ENCODE results near the gene ASXL1.
A peak's percentile ranks its signal among the peaks of the same experiment; 100 is the strongest.

ASXL1 gene

GRCh38 chr20:32467506-32468312, 109.6 kb downstream of the ASXL1 start:
- no peak overlapping the region for H3K27ac ChIP-seq
- TF ChIP-seq CTCF (IDR thresholded peaks at IDR 0.05; ENCODE audit: low read depth, low read length, missing control alignments), result no peak

GRCh38 chr20:32468313-32468640, 110.1 kb downstream of the ASXL1 start:
- Histone ChIP-seq H3K27me3 (replicated peaks) (no peaks in the 10 kb centered on the region), H3K27ac (no peak overlapping the region), H3K4me3 (ENCODE audit: low read depth, low read length) (no peak overlapping the region), H3K36me3 (replicated peaks) (peaks cover 39% of the 10 kb centered on the region)
- in situ Hi-C loops (cut with HindIII; ENCODE audit: low pct_ligation_motif_present, low sequenced_read_pairs), result no loop called here
- no peak for TF ChIP-seq CTCF (IDR thresholded peaks at IDR 0.05; ENCODE audit: low read depth, low read length, missing control alignments)
- DNase-seq, result no peak

More at GRCh38 chr20:32467506-32468312, 109.6 kb downstream of the ASXL1 start:
- no peaks in the 10 kb centered on the region for H3K27me3 ChIP-seq (replicated peaks)
- no peak for DNase-seq
- in situ Hi-C loops (cut with HindIII; ENCODE audit: low pct_ligation_motif_present, low sequenced_read_pairs), result no loop called here
- no peak overlapping the region for H3K4me3 ChIP-seq (ENCODE audit: low read depth, low read length)
- H3K36me3 ChIP-seq (replicated peaks), result peaks cover 40% of the 10 kb centered on the region

GRCh38 chr20:32468860-32469259, 110.7 kb downstream of the ASXL1 start:
- Histone ChIP-seq H3K4me3 (ENCODE audit: low read depth, low read length) (no peak overlapping the region), H3K27me3 (replicated peaks) (no peaks in the 10 kb centered on the region), H3K27ac (peak overlapping the region; percentile 88), H3K36me3 (replicated peaks) (peaks cover 40% of the 10 kb centered on the region)
- in situ Hi-C loops (cut with HindIII; ENCODE audit: low pct_ligation_motif_present, low sequenced_read_pairs), result no loop called here
- DNase-seq, result no peak
- no peak for TF ChIP-seq CTCF (IDR thresholded peaks at IDR 0.05; ENCODE audit: low read depth, low read length, missing control alignments)

- Histone ChIP-seq H3K27me3 (replicated peaks) (no peaks in the 10 kb centered on the region), H3K27ac (peak overlapping the region; percentile 88), H3K36me3 (replicated peaks) (peaks cover 39% of the 10 kb centered on the region), H3K4me3 (ENCODE audit: low read depth, low read length) (no peak overlapping the region)
- DNase-seq, result peak; percentile 82
- in situ Hi-C loops (cut with HindIII; ENCODE audit: low pct_ligation_motif_present, low sequenced_read_pairs), result no loop called here
- peak; percentile 85 for TF ChIP-seq CTCF (IDR thresholded peaks at IDR 0.05; ENCODE audit: low read depth, low read length, missing control alignments)
Observed at GRCh38 chr20:32470025-32470861, 112.1 kb downstream of the ASXL1 start.

GRCh38 chr20:32470940-32471339, 112.8 kb downstream of the ASXL1 start:
- peak overlapping the region; percentile 88 for H3K27ac ChIP-seq
- H3K27me3 ChIP-seq (replicated peaks), result no peaks in the 10 kb centered on the region
- TF ChIP-seq CTCF (IDR thresholded peaks at IDR 0.05; ENCODE audit: low read depth, low read length, missing control alignments), result no peak
- H3K4me3 ChIP-seq (ENCODE audit: low read depth, low read length), result no peak overlapping the region
- no peak for DNase-seq
- in situ Hi-C loops (cut with HindIII; ENCODE audit: low pct_ligation_motif_present, low sequenced_read_pairs), result no loop called here
- peaks cover 38% of the 10 kb centered on the region for H3K36me3 ChIP-seq (replicated peaks)
